Neural cell (in vitro differentiated cells): ENCODE measurements around the gene TRIM51. TPM values are rescaled to one million over a fixed set of nuclear protein-coding genes. Genes with fewer than 3 reads are reported as not detected.
"Not testable (repeated sequence)": the region's sequence is repeated elsewhere in the genome, so short reads cannot be mapped to it uniquely, and the experiment has no call there.

Source experiments
- H2AFZ ChIP-seq: fragments of 200-600, 300-800 bp; sonication (generic), shearing (Covaris generic); 2 replicates; pipeline ENCODE4 v1.6.0; 2014; ENCODE audit warnings: low read depth, mild to moderate bottlenecking, antibody characterized with exemption, low read length, moderate library complexity
- H3F3A ChIP-seq: fragments of 200-600 bp; shearing (Covaris generic); 2 replicates; pipeline ENCODE4 v1.6.1; 2016; ENCODE audit warnings: mild to moderate bottlenecking, moderate library complexity, mixed read lengths, antibody characterized with exemption, low read length; ENCODE audit not compliant: insufficient read depth, poor library complexity, severe bottlenecking
- H3K27ac ChIP-seq: fragments of 200-600, 300-800 bp; sonication (generic), shearing (Covaris generic); 2 replicates; pipeline ENCODE4 v1.5.1; 2014; ENCODE audit warnings: mild to moderate bottlenecking, low read length, moderate library complexity
- H3K27me3 ChIP-seq: fragments of 300-800, 200-600 bp; sonication (generic), shearing (Covaris generic); 2 replicates; pipeline ENCODE4 v1.6.0; 2014; ENCODE audit warnings: mild to moderate bottlenecking, low read depth, low read length, moderate library complexity; ENCODE audit not compliant: insufficient read depth
- H3K36me3 ChIP-seq: fragments of 300-800, 200-600 bp; sonication (generic), shearing (Covaris generic); 2 replicates; pipeline ENCODE4 v1.5.1; 2014; ENCODE audit warnings: mild to moderate bottlenecking, antibody characterized with exemption, low read length, moderate library complexity; ENCODE audit not compliant: insufficient read depth
- H3K4me2 ChIP-seq: fragments of 300-800, 200-600 bp; sonication (generic), shearing (Covaris generic); 2 replicates; pipeline ENCODE4 v1.6.0; 2014; ENCODE audit warnings: mild to moderate bottlenecking, low read length
- H3K4me3 ChIP-seq: fragments of 300-800, 200-600 bp; sonication (generic), shearing (Covaris generic); 2 replicates; pipeline ENCODE4 v1.5.1; 2014; ENCODE audit warnings: mild to moderate bottlenecking, low read length, moderate library complexity
- H3K79me2 ChIP-seq: fragments of 200-600 bp; shearing (Covaris generic); replicated peaks from 2 replicates; pipeline ENCODE4 v1.6.0; 2014; ENCODE audit warnings: mild to moderate bottlenecking, low read length, moderate library complexity; ENCODE audit not compliant: insufficient read depth
- H3K9ac ChIP-seq: fragments of 300-800, 200-600 bp; sonication (generic), shearing (Covaris generic); 2 replicates; pipeline ENCODE4 v1.6.1; 2016; ENCODE audit warnings: mild to moderate bottlenecking, low read length, mixed read lengths
- H3K9me2 ChIP-seq: fragments of 200-600 bp; shearing (Covaris generic); 2 replicates; pipeline ENCODE4 v1.6.1; 2016; ENCODE audit warnings: mild to moderate bottlenecking, low read length, mixed read lengths; ENCODE audit not compliant: insufficient read depth
- H3K9me3 ChIP-seq: fragments of 200-600, 300-800 bp; sonication (generic), shearing (Covaris generic); 2 replicates; pipeline ENCODE4 v1.6.1; 2016; ENCODE audit warnings: mild to moderate bottlenecking, mixed run types, low read length, moderate library complexity, mixed read lengths
- H4K20me1 ChIP-seq: fragments of 200-600 bp; shearing (Covaris generic); 2 replicates; pipeline ENCODE4 v1.6.1; 2016; ENCODE audit warnings: mild to moderate bottlenecking, mixed run types; ENCODE audit not compliant: insufficient read depth
- EZH2 ChIP-seq: fragments of 200-600, 300-800 bp; shearing (Covaris generic), sonication (generic); IDR thresholded peaks from 2 replicates; pipeline ENCODE4 v1.6.1; 2014; ENCODE audit warnings: antibody characterized with exemption, low read length, borderline replicate concordance, mild to moderate bottlenecking; ENCODE audit not compliant: insufficient read depth, poor library complexity, severe bottlenecking
- POLR2AphosphoS5 ChIP-seq: IDR thresholded peaks from 2 replicates; pipeline ENCODE4 v1.6.1; 2012
- RAD21 ChIP-seq: fragments of 450-650 bp; conservative IDR thresholded peaks from 2 replicates; pipeline ENCODE4 v1.6.1; 2014; ENCODE audit warnings: antibody characterized with exemption, mild to moderate bottlenecking, moderate library complexity
- SMC3 ChIP-seq: fragments of 450-650 bp; conservative IDR thresholded peaks from 2 replicates; pipeline ENCODE4 v1.6.1; 2014; ENCODE audit warnings: antibody characterized with exemption, mild to moderate bottlenecking, moderate library complexity; ENCODE audit not compliant: poor library complexity
- polyA minus RNA-seq: library from RNA; depleted of rRNA, polyadenylated mRNA; stranded (reverse); fragments of >200 nt; gene quantifications from 2 replicates; pipeline ENCODE4 v1.2.3, GENCODE V29; 2014
- polyA plus RNA-seq: library from polyadenylated mRNA; depleted of rRNA; stranded (reverse); fragments of >200 nt; gene quantifications from 2 replicates; pipeline ENCODE4 v1.2.3, GENCODE V29; 2014
- TF ChIP-seq, protein P1 (sequence below): fragments of 450-650 bp; IDR thresholded peaks from 2 replicates; pipeline ENCODE4 v1.5.1; 2014; ENCODE audit warnings: antibody characterized with exemption, mild to moderate bottlenecking, moderate library complexity; ENCODE audit not compliant: poor library complexity, severe bottlenecking

TRIM51 gene, protein sequence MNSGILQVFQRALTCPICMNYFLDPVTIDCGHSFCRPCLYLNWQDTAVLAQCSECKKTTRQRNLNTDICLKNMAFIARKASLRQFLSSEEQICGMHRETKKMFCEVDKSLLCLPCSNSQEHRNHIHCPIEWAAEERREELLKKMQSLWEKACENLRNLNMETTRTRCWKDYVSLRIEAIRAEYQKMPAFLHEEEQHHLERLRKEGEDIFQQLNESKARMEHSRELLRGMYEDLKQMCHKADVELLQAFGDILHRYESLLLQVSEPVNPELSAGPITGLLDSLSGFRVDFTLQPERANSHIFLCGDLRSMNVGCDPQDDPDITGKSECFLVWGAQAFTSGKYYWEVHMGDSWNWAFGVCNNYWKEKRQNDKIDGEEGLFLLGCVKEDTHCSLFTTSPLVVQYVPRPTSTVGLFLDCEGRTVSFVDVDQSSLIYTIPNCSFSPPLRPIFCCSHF
- polyA plus RNA-seq, result not detected in 2 replicates
- not detected in 2 replicates for polyA minus RNA-seq

DNA sequence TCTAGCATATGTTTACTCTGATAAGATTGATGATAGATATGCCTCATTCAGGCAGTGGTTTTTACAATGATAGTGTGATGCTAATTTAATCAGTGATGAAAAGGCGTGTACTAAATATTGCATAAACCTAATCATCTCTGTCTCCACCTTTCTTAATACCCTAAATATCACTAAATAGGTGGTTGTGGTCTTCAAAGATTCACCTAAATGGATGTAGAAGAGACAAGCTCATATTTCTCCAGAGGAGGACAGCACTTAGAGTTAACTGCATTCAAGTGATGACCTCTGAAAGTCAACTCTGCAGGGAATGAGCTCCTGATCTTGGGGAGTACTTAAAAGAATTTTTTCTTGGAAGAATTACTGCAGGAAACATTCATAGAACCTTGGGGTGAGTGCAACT, at the start of gene TRIM51:
Gene TRIM51 (plus strand): TSS at position 301 of the 400 bp plus-strand sequence. CDS start 2,132 bp downstream, outside the sequence.
- not testable (repeated sequence) for H2AFZ ChIP-seq, H3K27ac ChIP-seq, H3K4me2 ChIP-seq, H3K4me3 ChIP-seq, H3K79me2 ChIP-seq, H3K36me3 ChIP-seq, H3F3A ChIP-seq, H4K20me1 ChIP-seq, H3K27me3 ChIP-seq, H3K9me3 ChIP-seq, H3K9me2 ChIP-seq, H3K9ac ChIP-seq

DNA sequence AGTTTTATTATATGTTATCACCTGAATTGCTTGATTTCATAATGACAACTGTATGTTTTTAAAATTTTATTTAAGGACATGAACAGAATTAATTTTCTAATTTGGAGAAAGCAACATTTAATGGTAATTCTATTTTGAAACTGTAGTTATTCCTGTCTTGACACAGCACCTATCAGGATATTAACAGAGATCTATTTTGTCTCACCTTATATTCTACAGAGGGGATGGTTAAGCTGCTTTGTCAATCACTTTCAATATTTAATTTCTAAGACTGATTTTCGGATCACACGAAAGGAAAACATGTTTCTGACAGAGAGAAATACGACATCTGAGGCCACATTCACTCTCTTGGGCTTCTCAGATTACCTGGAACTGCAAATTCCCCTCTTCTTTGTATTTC, 44.6 kb upstream of the TRIM51 start, which contains the start of gene OR5D16:
Gene OR5D16 (plus strand): TSS at position 301 of the 400 bp plus-strand sequence. CDS start 0 bp downstream, at position 301.
- Histone ChIP-seq H2AFZ (no peak within 1 kb of the TSS), H3K79me2 (no peaks in the 10 kb centered on the region), H3K27me3 (no peaks in the 10 kb centered on the region), H3F3A (no peaks in the 10 kb centered on the region), H3K9me2 (no peaks in the 10 kb centered on the region), H3K4me2 (no peak within 1 kb of the TSS), H4K20me1 (no peaks in the 10 kb centered on the region), H3K27ac (no peak within 1 kb of the TSS), H3K9ac (no peak within 1 kb of the TSS), H3K36me3 (no peaks in the 10 kb centered on the region), H3K4me3 (no peak within 1 kb of the TSS), H3K9me3 (no peaks in the 10 kb centered on the region)
- TF ChIP-seq, protein P1, sequence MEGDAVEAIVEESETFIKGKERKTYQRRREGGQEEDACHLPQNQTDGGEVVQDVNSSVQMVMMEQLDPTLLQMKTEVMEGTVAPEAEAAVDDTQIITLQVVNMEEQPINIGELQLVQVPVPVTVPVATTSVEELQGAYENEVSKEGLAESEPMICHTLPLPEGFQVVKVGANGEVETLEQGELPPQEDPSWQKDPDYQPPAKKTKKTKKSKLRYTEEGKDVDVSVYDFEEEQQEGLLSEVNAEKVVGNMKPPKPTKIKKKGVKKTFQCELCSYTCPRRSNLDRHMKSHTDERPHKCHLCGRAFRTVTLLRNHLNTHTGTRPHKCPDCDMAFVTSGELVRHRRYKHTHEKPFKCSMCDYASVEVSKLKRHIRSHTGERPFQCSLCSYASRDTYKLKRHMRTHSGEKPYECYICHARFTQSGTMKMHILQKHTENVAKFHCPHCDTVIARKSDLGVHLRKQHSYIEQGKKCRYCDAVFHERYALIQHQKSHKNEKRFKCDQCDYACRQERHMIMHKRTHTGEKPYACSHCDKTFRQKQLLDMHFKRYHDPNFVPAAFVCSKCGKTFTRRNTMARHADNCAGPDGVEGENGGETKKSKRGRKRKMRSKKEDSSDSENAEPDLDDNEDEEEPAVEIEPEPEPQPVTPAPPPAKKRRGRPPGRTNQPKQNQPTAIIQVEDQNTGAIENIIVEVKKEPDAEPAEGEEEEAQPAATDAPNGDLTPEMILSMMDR, result no peak

DNA sequence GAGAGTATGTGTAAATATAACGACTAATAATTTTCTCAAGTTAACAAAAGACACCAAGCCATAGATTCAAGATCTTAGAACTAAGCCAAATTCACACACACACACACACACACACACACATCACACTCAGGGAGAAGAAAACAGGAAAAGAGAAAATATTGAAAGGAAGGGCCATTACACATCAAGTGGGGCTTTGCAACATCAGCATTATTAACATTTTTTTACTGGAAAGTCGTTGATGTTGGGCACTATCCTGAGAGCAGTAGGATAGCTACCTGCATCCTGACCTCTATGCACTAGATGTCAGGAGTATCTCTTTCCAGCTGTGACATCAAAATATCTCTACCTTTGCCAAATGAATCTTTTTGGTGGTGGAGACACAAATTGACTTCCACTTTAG, 35.6 kb upstream of the TRIM51 start:
- H3K4me3 ChIP-seq, result no peak overlapping the region
- H4K20me1 ChIP-seq, result no peaks in the 10 kb centered on the region
- no peaks in the 10 kb centered on the region for H3K36me3 ChIP-seq
- no peaks in the 10 kb centered on the region for H3F3A ChIP-seq
- H3K9me3 ChIP-seq, result no peaks in the 10 kb centered on the region
- no peak overlapping the region for H3K27ac ChIP-seq
- no peaks in the 10 kb centered on the region for H3K9me2 ChIP-seq
- no peak overlapping the region for H2AFZ ChIP-seq
- H3K27me3 ChIP-seq, result no peaks in the 10 kb centered on the region
- no peaks in the 10 kb centered on the region for H3K79me2 ChIP-seq
- TF ChIP-seq POLR2AphosphoS5 (no peak), SMC3 (no peak), RAD21 (no peak), EZH2 (no peak)
- TF ChIP-seq, protein P1, result no peak
- H3K9ac ChIP-seq, result no peak overlapping the region
- H3K4me2 ChIP-seq, result no peak overlapping the region
